HuH-7 (cell line): Measurements from ENCODE around the gene OR10X1.

Source experiments
- DNase-seq: peaks from one replicate; pipeline ENCODE4 v3.0.0; 2011; ENCODE audit warnings: low spot score

OR10X1 gene

DNA sequence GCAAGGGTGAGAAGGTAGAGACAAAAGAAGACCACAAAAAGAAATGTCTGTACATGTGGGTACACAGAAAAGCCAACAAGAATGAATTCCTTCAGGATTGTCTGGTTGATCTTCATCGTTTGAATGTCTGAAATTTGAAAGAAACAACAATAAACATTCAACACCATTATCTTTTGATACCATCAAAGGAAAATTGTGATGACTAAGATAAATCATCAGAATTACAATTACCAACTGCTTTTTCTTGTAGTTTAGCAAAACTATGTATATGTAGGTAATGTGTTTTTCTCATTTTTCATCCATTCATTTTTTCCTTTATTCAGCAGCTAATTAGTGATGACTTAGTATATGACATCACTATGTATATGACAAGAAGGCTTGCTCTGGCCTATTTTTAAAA, at the start of gene OR10X1:
TSS of gene OR10X1 (minus strand) at position 167 of the 400 bp plus-strand sequence. CDS start at position 167, 0 bp downstream.
- DNase-seq, result no peak

- no peak for DNase-seq
Observed at GRCh38 chr1:158613764-158614163, 34.1 kb upstream of the OR10X1 start.

DNA sequence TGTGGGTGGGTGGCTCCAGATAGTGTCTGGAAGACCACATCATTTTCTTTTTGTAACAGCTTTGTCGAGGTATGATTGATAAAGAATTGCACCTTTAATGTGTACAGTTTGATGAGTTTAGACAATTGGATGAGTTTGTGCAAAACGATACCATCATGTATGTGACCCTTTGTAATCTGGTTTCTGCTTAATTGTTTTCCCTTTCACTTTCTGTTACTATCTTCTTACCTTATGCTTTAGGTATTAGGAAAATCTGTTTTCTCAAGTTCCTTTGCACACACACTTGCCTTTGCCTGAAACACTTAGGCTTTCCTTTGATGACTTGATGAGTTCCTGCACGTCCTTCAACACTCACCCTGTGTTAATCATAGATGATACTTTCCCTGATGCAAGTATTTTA, 32.2 kb upstream of the OR10X1 start:
- DNase-seq, result no peak

DNA sequence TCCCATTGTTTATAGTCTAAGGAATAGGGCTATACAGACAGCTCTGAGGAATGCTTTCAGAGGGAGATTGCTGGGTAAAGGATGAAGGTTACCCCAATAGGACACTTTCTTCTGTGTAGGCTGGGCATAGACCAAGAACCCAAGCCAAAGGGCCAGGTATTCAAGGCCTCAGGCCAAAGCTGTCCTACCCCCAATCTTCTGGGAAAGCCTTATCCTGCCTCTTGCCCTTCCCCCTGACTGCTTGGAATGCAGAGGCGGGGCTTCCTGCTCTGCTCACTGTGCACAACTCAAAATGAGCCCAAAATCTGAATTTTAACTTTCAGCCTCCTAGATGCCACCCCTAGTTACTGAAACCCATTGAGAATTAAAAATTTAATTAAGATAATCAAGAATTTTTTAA, 27.6 kb upstream of the OR10X1 start:
- DNase-seq, result no peak

DNA sequence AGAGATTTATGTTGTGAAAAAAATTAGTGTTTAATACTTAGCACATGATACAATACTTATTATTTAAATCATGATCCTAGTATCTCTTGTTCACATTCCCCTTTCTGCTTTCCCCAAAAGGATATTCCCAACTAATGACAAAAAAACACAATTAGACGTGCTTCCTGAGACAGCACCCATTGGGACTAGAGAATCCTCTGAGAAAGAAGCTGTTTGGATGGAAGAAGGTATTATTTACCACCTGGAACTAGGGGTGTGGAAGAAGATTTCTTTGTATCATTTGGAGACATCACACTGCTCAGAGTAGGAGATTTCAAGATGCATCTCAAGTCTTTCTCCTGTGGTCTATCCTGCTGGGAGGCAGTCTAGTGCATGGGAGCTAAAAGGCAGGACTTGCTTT, 25.3 kb upstream of the OR10X1 start, which contains the start of gene OR10Z1:
TSS of gene OR10Z1 (plus strand) at position 301 of the 400 bp plus-strand sequence. CDS start 1,171 bp downstream, outside the sequence.
- no peak for DNase-seq

- no peak for DNase-seq
Observed at GRCh38 chr1:158600735-158601134, 21.0 kb upstream of the OR10X1 start.

- no peak for DNase-seq
Observed at GRCh38 chr1:158586942-158587341, 7.2 kb upstream of the OR10X1 start.

GRCh38 chr1:158583962-158584361, 4.3 kb upstream of the OR10X1 start:
- no peak for DNase-seq

- DNase-seq, result no peak
Observed at GRCh38 chr1:158577561-158577960, 2.1 kb downstream of the OR10X1 start.

DNA sequence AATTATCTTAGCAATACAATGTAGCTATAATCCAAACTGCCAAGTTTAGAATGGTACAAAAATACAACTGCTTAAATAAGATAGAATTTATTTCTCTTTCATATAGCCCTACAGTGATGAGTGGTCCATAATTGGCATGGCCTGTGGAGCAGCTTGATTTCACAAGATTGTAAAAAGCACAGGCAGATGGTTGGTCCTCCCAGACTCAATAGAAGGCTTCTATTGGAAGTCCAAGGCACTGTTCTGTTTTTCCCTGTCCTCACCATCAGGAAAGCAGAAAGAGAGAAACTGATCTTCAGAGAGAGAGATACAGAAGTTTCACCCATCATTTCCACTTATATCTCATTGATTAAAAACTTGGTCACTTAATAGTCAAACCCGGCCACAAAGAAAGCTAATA, 7.5 kb downstream of the OR10X1 start:
- DNase-seq, result no peak

GRCh38 chr1:158570480-158570879, 9.2 kb downstream of the OR10X1 start, which contains the start of gene OR6P1:
Gene OR6P1 (minus strand): TSS chr1:158570580. CDS start chr1:158563604, 6,976 bp downstream.
- no peak for DNase-seq

- DNase-seq, result no peak
Observed at GRCh38 chr1:158564608-158565007, 15.1 kb downstream of the OR10X1 start.

- DNase-seq, result no peak
Observed at GRCh38 chr1:158563853-158564252, 15.8 kb downstream of the OR10X1 start.

DNA sequence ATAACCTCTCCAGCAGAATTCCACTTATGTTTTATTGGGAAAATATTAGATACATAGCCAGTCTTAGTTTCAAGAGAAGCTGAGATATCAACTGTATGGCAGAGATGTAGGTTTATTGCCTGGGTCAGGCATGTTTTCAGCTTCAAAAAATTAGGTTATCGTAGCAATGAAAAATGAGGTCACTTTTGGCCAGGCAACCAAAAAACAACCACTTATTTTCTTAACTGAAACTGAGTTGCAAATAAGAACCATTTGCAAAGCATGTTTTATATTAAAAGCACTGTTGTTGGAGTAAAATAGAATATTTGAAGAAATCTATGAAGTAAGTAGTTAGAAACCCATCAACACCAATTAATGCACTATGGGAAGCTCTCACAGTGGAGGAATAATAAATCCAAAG, 20.0 kb downstream of the OR10X1 start:
- DNase-seq, result no peak

- DNase-seq, result no peak
Observed at GRCh38 chr1:158554352-158554751, 25.3 kb downstream of the OR10X1 start, which contains the start of gene OR6Y1. Gene OR6Y1 (minus strand): TSS chr1:158554405. CDS start chr1:158548105, 6,300 bp downstream.

DNA sequence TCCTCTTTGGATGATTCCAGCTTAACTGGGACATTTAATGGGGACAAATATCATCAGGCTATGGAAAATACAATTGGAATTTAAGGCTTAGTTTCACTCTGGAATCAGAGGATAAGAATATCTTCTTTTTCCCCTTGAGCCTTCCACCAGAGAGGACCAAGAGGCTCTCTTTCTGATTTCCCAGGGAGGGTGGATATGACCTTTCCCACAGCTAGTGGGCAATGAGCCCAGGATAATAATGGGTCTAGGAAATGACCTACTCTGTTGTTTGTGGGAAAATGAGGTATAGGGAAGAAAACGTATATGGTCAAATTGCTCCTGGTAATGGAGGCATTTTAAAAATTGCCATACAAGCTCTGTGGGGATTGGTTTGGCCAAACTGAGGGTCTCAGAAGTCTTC, 27.4 kb downstream of the OR10X1 start:
- no peak for DNase-seq

DNA sequence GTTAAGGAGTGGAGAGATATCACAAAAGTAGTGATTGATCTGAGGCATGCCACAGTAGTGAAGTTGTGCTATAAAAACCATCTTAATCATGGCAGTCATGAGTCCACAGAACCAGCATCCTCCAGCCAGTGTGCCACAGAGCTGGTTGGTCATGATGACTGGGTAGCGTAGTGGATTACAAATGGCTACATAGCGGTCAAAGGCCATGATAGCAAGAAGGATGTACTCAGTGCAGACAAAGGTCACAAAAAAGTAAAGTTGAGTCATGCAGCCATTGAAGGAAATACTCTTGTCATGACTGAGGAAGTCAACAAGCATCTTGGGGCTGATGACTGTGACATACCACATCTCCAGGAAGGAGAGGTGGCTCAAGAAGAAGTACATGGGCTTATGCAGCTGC, 32.2 kb downstream of the OR10X1 start:
- no peak for DNase-seq

- DNase-seq, result no peak
Observed at GRCh38 chr1:158537609-158538008, 42.1 kb downstream of the OR10X1 start.

GRCh38 chr1:158534496-158534895, 45.2 kb downstream of the OR10X1 start:
- DNase-seq, result no peak
